ENCODE data around the gene CEP128. TPM values are rescaled to one million over a fixed set of nuclear protein-coding genes. Genes with fewer than 3 reads are reported as not detected.

The CEP128 gene
- total RNA-seq, 4 donors from 2014 or later, result 3.8 to 12.0 (median 6.0) TPM

DNA sequence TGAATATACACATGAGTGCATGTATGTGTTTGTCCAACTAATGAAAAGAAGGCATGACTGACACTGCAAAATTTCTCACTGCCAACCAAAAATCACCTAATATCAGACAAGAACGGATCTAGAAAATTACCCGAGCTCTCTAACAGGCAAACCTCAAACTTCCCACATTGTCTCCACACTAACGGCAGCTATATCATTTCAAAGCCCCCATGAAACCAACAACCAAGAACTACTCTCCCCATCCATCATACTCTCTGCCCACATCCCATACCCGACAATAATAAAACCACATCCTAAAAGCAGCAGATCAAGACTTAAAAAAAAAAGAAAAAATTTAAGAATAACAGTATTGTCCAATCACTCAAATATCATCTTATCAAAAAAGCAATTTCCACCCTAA lies 227.1 kb downstream of the CEP128 start:
- ATAC-seq, result no peak
- Histone ChIP-seq H3K4me3 (no peak overlapping the region), H3K36me3 (no peaks in the 10 kb centered on the region), H3K27me3 (no peaks in the 10 kb centered on the region), H3K27ac (no peak overlapping the region), H3K4me1 (no peaks in the 10 kb centered on the region), H3K9me3 (no peaks in the 10 kb centered on the region)
- TF ChIP-seq, protein P1, sequence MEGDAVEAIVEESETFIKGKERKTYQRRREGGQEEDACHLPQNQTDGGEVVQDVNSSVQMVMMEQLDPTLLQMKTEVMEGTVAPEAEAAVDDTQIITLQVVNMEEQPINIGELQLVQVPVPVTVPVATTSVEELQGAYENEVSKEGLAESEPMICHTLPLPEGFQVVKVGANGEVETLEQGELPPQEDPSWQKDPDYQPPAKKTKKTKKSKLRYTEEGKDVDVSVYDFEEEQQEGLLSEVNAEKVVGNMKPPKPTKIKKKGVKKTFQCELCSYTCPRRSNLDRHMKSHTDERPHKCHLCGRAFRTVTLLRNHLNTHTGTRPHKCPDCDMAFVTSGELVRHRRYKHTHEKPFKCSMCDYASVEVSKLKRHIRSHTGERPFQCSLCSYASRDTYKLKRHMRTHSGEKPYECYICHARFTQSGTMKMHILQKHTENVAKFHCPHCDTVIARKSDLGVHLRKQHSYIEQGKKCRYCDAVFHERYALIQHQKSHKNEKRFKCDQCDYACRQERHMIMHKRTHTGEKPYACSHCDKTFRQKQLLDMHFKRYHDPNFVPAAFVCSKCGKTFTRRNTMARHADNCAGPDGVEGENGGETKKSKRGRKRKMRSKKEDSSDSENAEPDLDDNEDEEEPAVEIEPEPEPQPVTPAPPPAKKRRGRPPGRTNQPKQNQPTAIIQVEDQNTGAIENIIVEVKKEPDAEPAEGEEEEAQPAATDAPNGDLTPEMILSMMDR (IDR thresholded peaks at IDR 0.05), result no peak
- no peak for TF ChIP-seq POLR2A (IDR thresholded peaks at IDR 0.05)
- no peak for TF ChIP-seq POLR2AphosphoS5 (IDR thresholded peaks at IDR 0.05)
- no peak for TF ChIP-seq EP300 (IDR thresholded peaks at IDR 0.05)
- 81 to 94% methylated on average over 4 of the region's 4 CpGs for WGBS, 2 donors (ENCODE audit: low coverage in 1 of 2)

DNA sequence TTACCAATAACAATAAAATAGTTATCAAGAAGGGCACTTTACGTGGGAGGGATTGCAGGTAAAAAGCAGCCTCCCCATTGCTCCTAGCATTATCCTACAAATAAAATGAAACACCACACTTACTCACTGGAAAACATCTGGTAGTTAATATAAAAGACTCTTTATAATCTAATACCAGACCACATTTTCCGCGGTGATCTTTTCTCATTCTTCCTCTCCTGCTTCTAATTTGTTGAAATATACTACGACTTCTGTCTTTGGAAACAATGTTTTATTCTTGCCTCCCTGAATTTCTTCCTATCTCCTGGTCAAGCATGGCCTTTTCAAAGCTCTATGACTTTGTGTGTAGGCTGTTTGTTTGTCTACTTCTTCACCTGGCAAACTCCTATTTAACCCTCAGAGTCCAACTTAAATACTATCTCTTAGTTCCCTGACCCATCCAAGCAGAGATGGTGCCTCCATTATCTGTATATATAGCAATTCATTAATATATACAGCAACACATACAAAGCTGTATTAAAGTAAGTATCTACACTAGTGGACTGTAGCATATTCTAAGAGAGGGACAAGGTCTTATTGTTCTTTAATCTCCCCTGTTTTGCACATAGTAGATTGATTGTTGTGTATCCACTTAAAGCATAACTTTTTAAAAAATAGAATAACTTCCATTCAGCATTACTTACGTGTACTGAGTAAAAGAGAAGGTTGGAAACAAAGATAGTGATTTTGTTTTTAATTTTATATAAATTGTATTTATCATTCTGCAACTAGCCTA lies 228.3 kb downstream of the CEP128 start:
- no peak for ATAC-seq
- WGBS, 2 donors (ENCODE audit: low coverage in 1 of 2), result 90 to 91% methylated on average over 5 of the region's 5 CpGs
- TF ChIP-seq POLR2AphosphoS5 (IDR thresholded peaks at IDR 0.05) (no peak), POLR2A (IDR thresholded peaks at IDR 0.05) (no peak), EP300 (IDR thresholded peaks at IDR 0.05) (no peak)
- TF ChIP-seq, protein P1 (IDR thresholded peaks at IDR 0.05), result no peak
- no peaks in the 10 kb centered on the region for H3K9me3 ChIP-seq
- no peaks in the 10 kb centered on the region for H3K27me3 ChIP-seq
- H3K27ac ChIP-seq, result no peak overlapping the region
- H3K36me3 ChIP-seq, result no peaks in the 10 kb centered on the region
- no peak overlapping the region for H3K4me3 ChIP-seq
- no peaks in the 10 kb centered on the region for H3K4me1 ChIP-seq

GRCh38 chr14:80705241-80705980 lies 236.1 kb downstream of the CEP128 start:
- H3K4me1 ChIP-seq, result no peaks in the 10 kb centered on the region
- no peak overlapping the region for H3K4me3 ChIP-seq
- no peaks in the 10 kb centered on the region for H3K27me3 ChIP-seq
- no peak for ATAC-seq
- TF ChIP-seq, protein P1 (IDR thresholded peaks at IDR 0.05), result no peak
- TF ChIP-seq EP300 (IDR thresholded peaks at IDR 0.05), result no peak
- TF ChIP-seq POLR2AphosphoS5 (IDR thresholded peaks at IDR 0.05), result no peak
- no peak for TF ChIP-seq POLR2A (IDR thresholded peaks at IDR 0.05)
- H3K36me3 ChIP-seq, result no peaks in the 10 kb centered on the region
- no peaks in the 10 kb centered on the region for H3K9me3 ChIP-seq
- no peak overlapping the region for H3K27ac ChIP-seq
- WGBS, 2 donors (ENCODE audit: low coverage in 1 of 2), result 78 to 100% methylated on average over 1 of the region's 1 CpG

GRCh38 chr14:80700601-80701000 lies 240.9 kb downstream of the CEP128 start:
- TF ChIP-seq, protein P1 (IDR thresholded peaks at IDR 0.05), result no peak
- TF ChIP-seq EP300 (IDR thresholded peaks at IDR 0.05), result no peak
- TF ChIP-seq POLR2A (IDR thresholded peaks at IDR 0.05), result no peak
- TF ChIP-seq POLR2AphosphoS5 (IDR thresholded peaks at IDR 0.05), result no peak

More at GRCh38 chr14:80700601-80701000, 240.9 kb downstream of the CEP128 start:
- no peaks in the 10 kb centered on the region for H3K9me3 ChIP-seq
- 89 to 100% methylated on average over 1 of the region's 1 CpG for WGBS, 2 donors (ENCODE audit: low coverage in 1 of 2)
- no peak overlapping the region for H3K27ac ChIP-seq
- no peak overlapping the region for H3K4me3 ChIP-seq
- ATAC-seq, result no peak
- H3K36me3 ChIP-seq, result no peaks in the 10 kb centered on the region
- no peaks in the 10 kb centered on the region for H3K4me1 ChIP-seq
- H3K27me3 ChIP-seq, result no peaks in the 10 kb centered on the region

Measured in gastroesophageal sphincter (tissue), 4 donors.